NCI-H2107 treated with DMSO at 0.1 percent for 48 hours (cell line): ENCODE data around the gene ZFAND2B.

Source experiments
- DNase-seq: peaks from one replicate; lab custom pipeline; 2025; ENCODE audit not compliant: unreplicated experiment; lab: John Stamatoyannopoulos, UW

ZFAND2B gene

GRCh38 chr2:219220652-219221402 is 14.2 kb downstream of the ZFAND2B start:
- no peak for DNase-seq

- no peak for DNase-seq
Measured at GRCh38 chr2:219221957-219222518, 15.5 kb downstream of the ZFAND2B start.

- no peak for DNase-seq
Measured at GRCh38 chr2:219223831-219224610, 17.4 kb downstream of the ZFAND2B start.

GRCh38 chr2:219225350-219225749 is 18.8 kb downstream of the ZFAND2B start:
- no peak for DNase-seq

- no peak for DNase-seq
Measured at GRCh38 chr2:219228041-219228910, 21.7 kb downstream of the ZFAND2B start.

- no peak for DNase-seq
Measured at GRCh38 chr2:219228911-219229304, 22.3 kb downstream of the ZFAND2B start.

- peak; percentile 91 for DNase-seq
Measured at GRCh38 chr2:219229305-219230058, 22.9 kb downstream of the ZFAND2B start, which contains the start of the genes ANKZF1 and ATG9A. Gene ANKZF1 (plus strand): TSS chr2:219229806. CDS start chr2:219230258, 452 bp downstream. Gene ATG9A (minus strand): TSS chr2:219229636. CDS start chr2:219228024, 1,612 bp downstream.

- no peak for DNase-seq
Measured at GRCh38 chr2:219230059-219230540, 23.5 kb downstream of the ZFAND2B start.

- DNase-seq, result no peak
Measured at GRCh38 chr2:219234331-219234730, 27.7 kb downstream of the ZFAND2B start.

- DNase-seq, result no peak
Measured at GRCh38 chr2:219243291-219243761, 36.7 kb downstream of the ZFAND2B start.

GRCh38 chr2:219244789-219245147 is 38.2 kb downstream of the ZFAND2B start:
- no peak for DNase-seq

GRCh38 chr2:219245148-219245898 is 38.7 kb downstream of the ZFAND2B start, which contains the start of the genes GLB1L and STK16:
Gene GLB1L (minus strand): TSS chr2:219245444. CDS start chr2:219243573, 1,871 bp downstream.
Gene STK16 (plus strand): TSS chr2:219245479. CDS start chr2:219246000, 521 bp downstream.
- DNase-seq, result peak; percentile 16

GRCh38 chr2:219245899-219246230 is 39.3 kb downstream of the ZFAND2B start:
- DNase-seq, result no peak

- DNase-seq, result no peak
Measured at GRCh38 chr2:219246559-219246958, 40.0 kb downstream of the ZFAND2B start.

GRCh38 chr2:219247678-219248642 is 41.4 kb downstream of the ZFAND2B start:
- DNase-seq, result no peak

- DNase-seq, result no peak
Measured at GRCh38 chr2:219248845-219249202, 42.2 kb downstream of the ZFAND2B start.

GRCh38 chr2:219249203-219249980 is 42.8 kb downstream of the ZFAND2B start:
- DNase-seq, result peak; percentile 73
